ENCODE results near the gene ABHD12B.

- no peak for TF ChIP-seq NR2C1 (IDR thresholded peaks at IDR 0.05)
- no peak for TF ChIP-seq NR2C1 (tag; IDR thresholded peaks at IDR 0.05)
- TF ChIP-seq TAF1 (IDR thresholded peaks at IDR 0.05; ENCODE audit: control insufficient read depth, extremely low read depth, insufficient read depth, low read length, severe bottlenecking): no peak
- TF ChIP-seq EHMT2 (IDR thresholded peaks at IDR 0.05): no peak
- TF ChIP-seq ADNP (tag; IDR thresholded peaks at IDR 0.05): no peak
- TF ChIP-seq ZNF589 (CRISPR knock-in tag; IDR thresholded peaks at IDR 0.05; ENCODE audit: low read depth): no peak
- no peak for TF ChIP-seq MLLT1 (IDR thresholded peaks at IDR 0.05)
- TF ChIP-seq, protein P1, sequence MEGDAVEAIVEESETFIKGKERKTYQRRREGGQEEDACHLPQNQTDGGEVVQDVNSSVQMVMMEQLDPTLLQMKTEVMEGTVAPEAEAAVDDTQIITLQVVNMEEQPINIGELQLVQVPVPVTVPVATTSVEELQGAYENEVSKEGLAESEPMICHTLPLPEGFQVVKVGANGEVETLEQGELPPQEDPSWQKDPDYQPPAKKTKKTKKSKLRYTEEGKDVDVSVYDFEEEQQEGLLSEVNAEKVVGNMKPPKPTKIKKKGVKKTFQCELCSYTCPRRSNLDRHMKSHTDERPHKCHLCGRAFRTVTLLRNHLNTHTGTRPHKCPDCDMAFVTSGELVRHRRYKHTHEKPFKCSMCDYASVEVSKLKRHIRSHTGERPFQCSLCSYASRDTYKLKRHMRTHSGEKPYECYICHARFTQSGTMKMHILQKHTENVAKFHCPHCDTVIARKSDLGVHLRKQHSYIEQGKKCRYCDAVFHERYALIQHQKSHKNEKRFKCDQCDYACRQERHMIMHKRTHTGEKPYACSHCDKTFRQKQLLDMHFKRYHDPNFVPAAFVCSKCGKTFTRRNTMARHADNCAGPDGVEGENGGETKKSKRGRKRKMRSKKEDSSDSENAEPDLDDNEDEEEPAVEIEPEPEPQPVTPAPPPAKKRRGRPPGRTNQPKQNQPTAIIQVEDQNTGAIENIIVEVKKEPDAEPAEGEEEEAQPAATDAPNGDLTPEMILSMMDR (IDR thresholded peaks at IDR 0.05 in 2 of 3, conservative IDR thresholded peaks at IDR 0.05 in 1 of 3; ENCODE audit: insufficient read depth in 2 of 3, low read depth in 1 of 3, low read length in 3 of 3): no peak
- no peak for TF ChIP-seq MXI1 (IDR thresholded peaks at IDR 0.05; ENCODE audit: low read depth, low read length)
- TF ChIP-seq HDGF (IDR thresholded peaks at IDR 0.05): no peak
- no peak for TF ChIP-seq POLR2A (conservative IDR thresholded peaks at IDR 0.05)
Observed at GRCh38 chr14:50855558-50855957, 16.3 kb upstream of the ABHD12B start.
